Parathyroid adenoma (tissue), 2 donors: ENCODE measurements around the gene GRAP2.
"Not testable (repeated sequence)": the region's sequence is repeated elsewhere in the genome, so short reads cannot be mapped to it uniquely, and the experiment has no call there.

Experiments used
- H2AFZ ChIP-seq: fragments of 300-600 bp; sonication (generic); one replicate; pipeline ENCODE4 v1.7.0; 2017; ENCODE audit warnings: antibody characterized with exemption, mild to moderate bottlenecking
- H3K27ac ChIP-seq: fragments of 300-600 bp; sonication (generic); one replicate; pipeline ENCODE4 v1.7.0; 2017
- H3K27me3 ChIP-seq: fragments of 300-600 bp; sonication (generic); one replicate; pipeline ENCODE4 v1.7.0; 2017; ENCODE audit warnings: low read length; ENCODE audit not compliant: control insufficient read depth, insufficient read depth
- H3K36me3 ChIP-seq: fragments of 300-600 bp; sonication (generic); one replicate; pipeline ENCODE4 v1.7.0; 2017; ENCODE audit warnings: low read length; ENCODE audit not compliant: control insufficient read depth, insufficient read depth
- H3K4me1 ChIP-seq: fragments of 300-600 bp; sonication (generic); one replicate; pipeline ENCODE4 v1.7.0; 2017; ENCODE audit warnings: control low read depth
- H3K4me2 ChIP-seq: fragments of 300-600 bp; sonication (generic); one replicate; pipeline ENCODE4 v1.7.0; 2017; ENCODE audit warnings: low read length
- H3K4me3 ChIP-seq: fragments of 300-600 bp; sonication (generic); one replicate; pipeline ENCODE4 v1.7.0; 2017; ENCODE audit warnings: low read depth, low read length
- H3K79me2 ChIP-seq: fragments of 300-600 bp; sonication (generic); one replicate; pipeline ENCODE4 v1.7.0; 2017; ENCODE audit warnings: control low read depth
- H3K9ac ChIP-seq: fragments of 300-600 bp; sonication (generic); one replicate; pipeline ENCODE4 v1.7.0; 2017; ENCODE audit warnings: mild to moderate bottlenecking
- H3K9me3 ChIP-seq: fragments of 300-600 bp; sonication (generic); one replicate; pipeline ENCODE4 v1.7.0; 2017; ENCODE audit warnings: low read length; ENCODE audit not compliant: control insufficient read depth
- CTCF ChIP-seq: fragments of 300-600 bp; sonication (generic); IDR thresholded peaks from one replicate; pipeline ENCODE4 v1.7.0; 2017; ENCODE audit warnings: antibody characterized with exemption, mild to moderate bottlenecking
- donor health status: primary hyperparathyroidism.

Gene GRAP2

GRCh38 chr22:39873965-39874364 is 26.9 kb upstream of the GRAP2 start:
- no peak for TF ChIP-seq CTCF
- H2AFZ ChIP-seq = no peak overlapping the region
- H3K79me2 ChIP-seq = no peaks in the 10 kb centered on the region
- H3K27ac ChIP-seq = no peak overlapping the region
- no peaks in the 10 kb centered on the region for H3K27me3 ChIP-seq
- H3K4me2 ChIP-seq = no peak overlapping the region
- H3K4me1 ChIP-seq = no peaks in the 10 kb centered on the region
- no peak overlapping the region for H3K9ac ChIP-seq
- H3K4me3 ChIP-seq = no peak overlapping the region
- H3K36me3 ChIP-seq = no peaks in the 10 kb centered on the region
- H3K9me3 ChIP-seq = no peaks in the 10 kb centered on the region

GRCh38 chr22:39875176-39875885 is 25.6 kb upstream of the GRAP2 start:
- H3K36me3 ChIP-seq, H3K4me1 ChIP-seq, H3K27me3 ChIP-seq, H3K79me2 ChIP-seq, H3K4me3 ChIP-seq, H3K27ac ChIP-seq, H2AFZ ChIP-seq, H3K9me3 ChIP-seq, H3K4me2 ChIP-seq, H3K9ac ChIP-seq: not testable (repeated sequence)

- Histone ChIP-seq H3K27ac (no peak overlapping the region), H3K79me2 (no peaks in the 10 kb centered on the region), H3K27me3 (no peaks in the 10 kb centered on the region), H3K4me3 (no peak overlapping the region), H2AFZ (no peak overlapping the region), H3K36me3 (no peaks in the 10 kb centered on the region), H3K9ac (no peak overlapping the region), H3K4me2 (no peak overlapping the region), H3K9me3 (no peaks in the 10 kb centered on the region), H3K4me1 (no peaks in the 10 kb centered on the region)
- no peak for TF ChIP-seq CTCF
Observed at GRCh38 chr22:39877079-39877845, 23.6 kb upstream of the GRAP2 start.

- H3K9me3 ChIP-seq = no peaks in the 10 kb centered on the region
- H3K4me3 ChIP-seq = no peak overlapping the region
- no peaks in the 10 kb centered on the region for H3K4me1 ChIP-seq
- H3K27ac ChIP-seq = no peak overlapping the region
- no peak overlapping the region for H2AFZ ChIP-seq
- no peak overlapping the region for H3K9ac ChIP-seq
- no peaks in the 10 kb centered on the region for H3K36me3 ChIP-seq
- H3K4me2 ChIP-seq = no peak overlapping the region
- no peaks in the 10 kb centered on the region for H3K27me3 ChIP-seq
- TF ChIP-seq CTCF = no peak
- H3K79me2 ChIP-seq = no peaks in the 10 kb centered on the region
Observed at GRCh38 chr22:39880722-39881121, 20.2 kb upstream of the GRAP2 start.

GRCh38 chr22:39883057-39883456 is 17.8 kb upstream of the GRAP2 start:
- Histone ChIP-seq H3K4me1 (no peaks in the 10 kb centered on the region), H3K4me2 (no peak overlapping the region), H3K27ac (no peak overlapping the region), H3K9ac (no peak overlapping the region), H2AFZ (no peak overlapping the region), H3K27me3 (no peaks in the 10 kb centered on the region), H3K4me3 (no peak overlapping the region), H3K9me3 (no peaks in the 10 kb centered on the region), H3K36me3 (no peaks in the 10 kb centered on the region), H3K79me2 (no peaks in the 10 kb centered on the region)
- TF ChIP-seq CTCF = no peak

GRCh38 chr22:39889924-39890323 is 11.0 kb upstream of the GRAP2 start:
- not testable (repeated sequence) for H2AFZ ChIP-seq, H3K36me3 ChIP-seq, H3K9ac ChIP-seq, H3K79me2 ChIP-seq, H3K9me3 ChIP-seq, H3K4me3 ChIP-seq, H3K27ac ChIP-seq, H3K27me3 ChIP-seq, H3K4me2 ChIP-seq, H3K4me1 ChIP-seq
